WTC11 (cell line): Measurements from ENCODE around the gene ZNF74. TPM values are rescaled to one million over a fixed set of nuclear protein-coding genes. Genes with fewer than 3 reads are reported as not detected.

Experiments
- ATAC-seq: fragments of 200-7000 bp; cut with Tn5 transposase; 2 replicates; pipeline ENCODE4 v1.10.0; 2021; ENCODE audit warnings: mild to moderate bottlenecking, moderate library complexity
- CTCF ChIA-PET: fragments of 300-600 bp; sonication (Branson Sonifier 250); formaldehyde crosslinking; loops from one replicate; lab custom pipeline; 2021; ENCODE audit warnings: antibody characterized with exemption; lab: Charles Lee
- POLR2A ChIA-PET: fragments of 350-600 bp; sonication (Branson Sonifier 250); formaldehyde crosslinking; loops from one replicate; lab custom pipeline; 2021; ENCODE audit warnings: antibody characterized with exemption; lab: Charles Lee
- DNase-seq: peaks from one replicate; pipeline ENCODE4 v3.0.0; 2021; ENCODE audit warnings: low spot score
- H3K27ac Mint-ChIP-seq: 2 replicates; pipeline ENCODE4 v1.8.0; 2021; ENCODE audit warnings: mixed read lengths
- H3K27me3 Mint-ChIP-seq: 2 replicates; pipeline ENCODE4 v1.8.0; 2021; ENCODE audit warnings: low read depth, mild to moderate bottlenecking, moderate library complexity, mixed read lengths
- H3K36me3 Mint-ChIP-seq: 2 replicates; pipeline ENCODE4 v1.8.0; 2021; ENCODE audit warnings: mixed read lengths
- H3K4me1 Mint-ChIP-seq: 2 replicates; pipeline ENCODE4 v1.8.0; 2022; ENCODE audit warnings: mixed read lengths
- H3K4me3 Mint-ChIP-seq: 2 replicates; pipeline ENCODE4 v1.8.0; 2021; ENCODE audit warnings: mild to moderate bottlenecking, moderate library complexity, mixed read lengths
- H3K9me3 Mint-ChIP-seq: 2 replicates; pipeline ENCODE4 v1.8.0; 2021; ENCODE audit warnings: mixed read lengths
- ATF1 ChIP-seq: sonication (generic); formaldehyde crosslinking; IDR thresholded peaks from 2 replicates; pipeline ENCODE4 v1.8.1; 2023; ENCODE audit warnings: mild to moderate bottlenecking, moderate library complexity, missing genetic modification reagents
- ATF3 ChIP-seq: sonication (generic); formaldehyde crosslinking; conservative IDR thresholded peaks from 2 replicates; pipeline ENCODE4 v1.8.1; 2022; ENCODE audit warnings: mild to moderate bottlenecking, missing genetic modification reagents
- ATF6 ChIP-seq: sonication (generic); formaldehyde crosslinking; IDR thresholded peaks from 2 replicates; pipeline ENCODE4 v1.8.1; 2023; ENCODE audit warnings: mild to moderate bottlenecking, missing genetic modification reagents
- CBFB ChIP-seq: sonication (generic); formaldehyde crosslinking; IDR thresholded peaks from 2 replicates; pipeline ENCODE4 v1.8.1; 2022; ENCODE audit warnings: mild to moderate bottlenecking, low read depth, missing genetic modification reagents
- CREB1 ChIP-seq: sonication (generic); formaldehyde crosslinking; IDR thresholded peaks from 2 replicates; pipeline ENCODE4 v1.8.0; 2023; ENCODE audit warnings: mild to moderate bottlenecking, missing genetic modification reagents
- ESRRA ChIP-seq: sonication (generic); formaldehyde crosslinking; IDR thresholded peaks from 2 replicates; pipeline ENCODE4 v1.8.1; 2022; ENCODE audit warnings: mild to moderate bottlenecking, missing genetic modification reagents, borderline replicate concordance
- FOXK1 ChIP-seq: sonication (generic); formaldehyde crosslinking; IDR thresholded peaks from 2 replicates; pipeline ENCODE4 v1.8.0; 2022; ENCODE audit warnings: mild to moderate bottlenecking, moderate library complexity, missing genetic modification reagents
- JAZF1 ChIP-seq: fragments of 250-450 bp; sonication (Bioruptor Pico); IDR thresholded peaks from 2 replicates; pipeline ENCODE4 v1.9.0; 2021; ENCODE audit warnings: moderate library complexity, mild to moderate bottlenecking, inconsistent platforms
- JUN ChIP-seq: sonication (generic); formaldehyde crosslinking; IDR thresholded peaks from 2 replicates; pipeline ENCODE4 v1.8.0; 2023; ENCODE audit warnings: mild to moderate bottlenecking, missing genetic modification reagents
- NFYB ChIP-seq: sonication (generic); formaldehyde crosslinking; conservative IDR thresholded peaks from 2 replicates; pipeline ENCODE4 v1.8.0; 2022; ENCODE audit warnings: low read depth, missing genetic modification reagents
- PRRX2 ChIP-seq: fragments of 250-450 bp; sonication (Bioruptor Pico); IDR thresholded peaks from 2 replicates; pipeline ENCODE4 v1.8.0; 2021; ENCODE audit warnings: mild to moderate bottlenecking
- ZNF317 ChIP-seq: sonication (generic); formaldehyde crosslinking; IDR thresholded peaks from 2 replicates; pipeline ENCODE4 v1.8.1; 2023; ENCODE audit warnings: low read depth, mild to moderate bottlenecking, moderate library complexity, missing genetic modification reagents, borderline replicate concordance
- ZNF416 ChIP-seq: fragments of 250-450 bp; sonication (Bioruptor Pico); IDR thresholded peaks from 2 replicates; pipeline ENCODE4 v1.9.0; 2021; ENCODE audit warnings: mild to moderate bottlenecking, inconsistent platforms
- ZNF512 ChIP-seq: sonication (generic); formaldehyde crosslinking; IDR thresholded peaks from 2 replicates; pipeline ENCODE4 v1.8.1; 2022; ENCODE audit warnings: missing genetic modification reagents, borderline replicate concordance
- total RNA-seq: library from RNA; stranded (reverse); gene quantifications from 3 replicates; pipeline ENCODE4 v1.2.3, GENCODE V29; 2021
- TF ChIP-seq, protein P1 (sequence below): sonication (generic); formaldehyde crosslinking; IDR thresholded peaks from 2 replicates; pipeline ENCODE4 v1.8.1; 2022; ENCODE audit warnings: mild to moderate bottlenecking, moderate library complexity, missing genetic modification reagents
- TF ChIP-seq, protein P2 (sequence below): fragments of 250-450 bp; sonication (Bioruptor Pico); IDR thresholded peaks from 2 replicates; pipeline ENCODE4 v1.9.0; 2021; ENCODE audit warnings: mild to moderate bottlenecking

ZNF74 gene
- total RNA-seq, 1 experiment from 2014 or later, result 62.8 TPM

DNA sequence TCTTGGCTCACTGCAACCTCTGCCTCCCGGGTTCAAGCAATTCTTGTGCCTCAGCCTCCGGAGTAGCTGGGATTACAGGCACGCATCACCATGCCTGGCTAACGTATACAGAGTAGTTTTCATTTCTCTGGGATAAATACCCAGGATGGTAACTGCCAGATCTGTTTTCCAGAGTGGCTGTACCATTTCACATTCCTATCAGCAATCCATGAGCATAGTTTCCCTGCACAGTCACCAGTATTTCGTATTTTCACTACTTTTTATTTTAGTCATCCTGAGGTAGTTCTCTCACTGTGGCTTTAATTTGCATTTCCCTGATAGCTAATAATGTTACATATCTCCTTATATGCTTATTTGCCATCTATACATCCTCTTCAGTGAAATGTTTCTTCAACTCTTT is 54.7 kb downstream of the ZNF74 start:
- H3K27ac Mint-ChIP-seq, result no peak overlapping the region
- H3K4me3 Mint-ChIP-seq, result no peak overlapping the region
- DNase-seq (no peak), ATAC-seq (no peak)
- POLR2A ChIA-PET, result no interaction called here
- no peaks in the 10 kb centered on the region; the same call in 1 of the 2 replicates for H3K27me3 Mint-ChIP-seq
- H3K9me3 Mint-ChIP-seq, result no peaks in the 10 kb centered on the region
- H3K4me1 Mint-ChIP-seq, result no peaks in the 10 kb centered on the region
- no peaks in the 10 kb centered on the region for H3K36me3 Mint-ChIP-seq
- CTCF ChIA-PET, result interaction anchor here (1.6 to 2.0 kb wide), 3 partner anchors 9 to 30 kb away, joined by 4 to 5 read pairs (median 5); no protein-coding TSS in a partner anchor
- TF ChIP-seq ESRRA (CRISPR knock-in tag) (no peak), ZNF317 (CRISPR knock-in tag) (no peak), ATF3 (CRISPR knock-in tag) (no peak), PRRX2 (no peak), ATF6 (CRISPR knock-in tag) (no peak)
- TF ChIP-seq, all 79 proteins: peak for 0

DNA sequence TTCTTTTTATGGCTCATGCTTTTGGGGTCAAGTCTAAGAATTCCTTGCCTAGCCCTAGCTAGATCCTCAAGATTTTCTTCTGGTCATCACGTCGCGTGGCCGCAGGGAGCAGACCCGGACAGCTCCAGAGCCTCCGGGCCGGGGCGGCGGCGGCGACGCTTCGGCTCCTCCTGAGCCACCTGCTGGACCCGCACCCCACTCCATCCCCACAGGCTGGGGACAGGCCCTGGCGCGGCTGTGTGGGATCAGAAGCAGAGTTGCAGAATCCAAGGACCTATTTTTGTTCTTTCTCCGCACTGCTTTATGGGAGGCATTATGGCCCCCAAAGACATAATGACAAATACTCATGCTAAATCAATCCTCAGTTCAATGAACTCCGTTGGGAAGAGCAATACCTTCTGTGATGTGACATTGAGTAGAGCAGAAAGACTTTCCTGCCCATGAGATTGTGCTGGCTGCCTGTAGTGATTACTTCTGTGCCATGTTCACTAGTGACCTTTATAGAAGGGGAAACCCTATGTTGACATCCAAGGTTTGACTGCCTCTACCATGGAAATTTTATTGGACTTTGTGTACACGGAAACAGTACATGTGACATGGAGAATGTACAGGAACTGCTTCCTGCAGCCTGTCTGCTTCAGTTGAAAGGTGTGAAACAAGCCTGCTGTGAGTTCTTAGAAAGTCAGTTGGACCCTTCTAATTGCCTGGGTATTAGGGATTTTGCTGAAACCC is 56.0 kb downstream of the ZNF74 start:
- ATAC-seq (0 out of 2 replicates have a peak, but pooled peaks have one; percentile 26), DNase-seq (no peak)
- Mint-ChIP-seq H3K4me1 (no peaks in the 10 kb centered on the region), H3K4me3 (no peak overlapping the region), H3K27ac (no peak overlapping the region), H3K27me3 (no peaks in the 10 kb centered on the region; the same call in 1 of the 2 replicates)
- CTCF ChIA-PET, result interaction anchor here (0.6 to 2.0 kb wide), 4 partner anchors 11 to 32 kb away, joined by 3 to 5 read pairs (median 4); no protein-coding TSS in a partner anchor
- TF ChIP-seq ZNF317 (CRISPR knock-in tag) (no peak), ZNF512 (CRISPR knock-in tag) (no peak), ATF1 (CRISPR knock-in tag) (no peak), NFYB (CRISPR knock-in tag) (no peak), JUN (CRISPR knock-in tag) (no peak), CBFB (CRISPR knock-in tag) (no peak), CREB1 (CRISPR knock-in tag) (no peak), ZNF416 (CRISPR knock-in tag) (no peak), FOXK1 (CRISPR knock-in tag) (no peak), JAZF1 (CRISPR knock-in tag) (no peak)
- TF ChIP-seq, protein P1, sequence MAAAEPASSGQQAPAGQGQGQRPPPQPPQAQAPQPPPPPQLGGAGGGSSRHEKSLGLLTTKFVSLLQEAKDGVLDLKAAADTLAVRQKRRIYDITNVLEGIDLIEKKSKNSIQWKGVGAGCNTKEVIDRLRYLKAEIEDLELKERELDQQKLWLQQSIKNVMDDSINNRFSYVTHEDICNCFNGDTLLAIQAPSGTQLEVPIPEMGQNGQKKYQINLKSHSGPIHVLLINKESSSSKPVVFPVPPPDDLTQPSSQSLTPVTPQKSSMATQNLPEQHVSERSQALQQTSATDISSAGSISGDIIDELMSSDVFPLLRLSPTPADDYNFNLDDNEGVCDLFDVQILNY (CRISPR knock-in tag), result no peak
- TF ChIP-seq, protein P2, sequence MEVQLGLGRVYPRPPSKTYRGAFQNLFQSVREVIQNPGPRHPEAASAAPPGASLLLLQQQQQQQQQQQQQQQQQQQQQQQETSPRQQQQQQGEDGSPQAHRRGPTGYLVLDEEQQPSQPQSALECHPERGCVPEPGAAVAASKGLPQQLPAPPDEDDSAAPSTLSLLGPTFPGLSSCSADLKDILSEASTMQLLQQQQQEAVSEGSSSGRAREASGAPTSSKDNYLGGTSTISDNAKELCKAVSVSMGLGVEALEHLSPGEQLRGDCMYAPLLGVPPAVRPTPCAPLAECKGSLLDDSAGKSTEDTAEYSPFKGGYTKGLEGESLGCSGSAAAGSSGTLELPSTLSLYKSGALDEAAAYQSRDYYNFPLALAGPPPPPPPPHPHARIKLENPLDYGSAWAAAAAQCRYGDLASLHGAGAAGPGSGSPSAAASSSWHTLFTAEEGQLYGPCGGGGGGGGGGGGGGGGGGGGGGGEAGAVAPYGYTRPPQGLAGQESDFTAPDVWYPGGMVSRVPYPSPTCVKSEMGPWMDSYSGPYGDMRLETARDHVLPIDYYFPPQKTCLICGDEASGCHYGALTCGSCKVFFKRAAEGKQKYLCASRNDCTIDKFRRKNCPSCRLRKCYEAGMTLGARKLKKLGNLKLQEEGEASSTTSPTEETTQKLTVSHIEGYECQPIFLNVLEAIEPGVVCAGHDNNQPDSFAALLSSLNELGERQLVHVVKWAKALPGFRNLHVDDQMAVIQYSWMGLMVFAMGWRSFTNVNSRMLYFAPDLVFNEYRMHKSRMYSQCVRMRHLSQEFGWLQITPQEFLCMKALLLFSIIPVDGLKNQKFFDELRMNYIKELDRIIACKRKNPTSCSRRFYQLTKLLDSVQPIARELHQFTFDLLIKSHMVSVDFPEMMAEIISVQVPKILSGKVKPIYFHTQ, result no peak
- TF ChIP-seq, all 79 proteins: peak for 0
- Mint-ChIP-seq H3K9me3 (no peaks in the 10 kb centered on the region), H3K36me3 (no peaks in the 10 kb centered on the region)
- POLR2A ChIA-PET, result no interaction called here
